PFSK-1 (cell line): ENCODE data around the gene RCN1.

ENCODE experiments used
- FOXP2 ChIP-seq: optimal IDR thresholded peaks from 2 replicates; pipeline ENCODE3; 2011; ENCODE audit warnings: borderline replicate concordance, control low read depth, inconsistent platforms; ENCODE audit not compliant: insufficient read depth; ENCODE audit errors: extremely low read length, extremely low read depth
- POLR2AphosphoS5 ChIP-seq: IDR thresholded peaks from 2 replicates; pipeline ENCODE4 v1.6.1; 2012; ENCODE audit warnings: low read depth, mild to moderate bottlenecking, control low read depth, low read length, moderate library complexity
- SIN3A ChIP-seq: IDR thresholded peaks from 2 replicates; pipeline ENCODE4 v1.6.1; 2012; ENCODE audit warnings: mild to moderate bottlenecking, low read length, moderate library complexity, borderline replicate concordance; ENCODE audit not compliant: insufficient read depth
- TAF1 ChIP-seq: IDR thresholded peaks from 2 replicates; pipeline ENCODE4 v1.6.1; 2012; ENCODE audit warnings: low read length, control low read depth, borderline replicate concordance; ENCODE audit not compliant: insufficient read depth
- TF ChIP-seq, protein P1 (sequence below), 2 experiments: IDR thresholded peaks; 2 replicates each; pipeline versions ENCODE4 v1.6.1 to v1.8.0; 2011 to 2012; ENCODE audit warnings: low read depth in 2 of 2, low read length in 2 of 2, control low read depth in 1 of 2, inconsistent platforms in 1 of 2, mild to moderate bottlenecking in 1 of 2, moderate library complexity in 1 of 2; ENCODE audit not compliant: insufficient read depth in 1 of 2

Gene RCN1

DNA sequence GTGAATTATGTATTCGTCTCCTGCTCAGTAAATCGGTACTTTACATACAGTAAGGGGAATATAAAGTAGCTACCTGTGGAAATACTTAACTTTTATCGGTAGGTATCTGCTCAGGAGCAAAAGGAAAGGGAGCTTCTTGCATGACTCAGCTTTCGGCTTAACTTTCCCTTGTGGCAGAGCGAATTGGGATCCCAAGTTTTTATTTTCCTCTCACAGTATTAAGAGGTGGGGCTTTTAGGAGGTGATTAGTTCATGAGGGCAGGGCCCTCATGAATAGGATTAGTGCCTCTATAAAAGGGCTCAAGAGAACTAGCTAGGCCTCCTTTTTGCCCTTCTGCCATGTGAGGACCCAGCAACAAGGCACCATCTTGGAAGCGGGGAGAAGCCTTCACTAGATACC, 18.7 kb downstream of the RCN1 start:
- TF ChIP-seq, protein P1, sequence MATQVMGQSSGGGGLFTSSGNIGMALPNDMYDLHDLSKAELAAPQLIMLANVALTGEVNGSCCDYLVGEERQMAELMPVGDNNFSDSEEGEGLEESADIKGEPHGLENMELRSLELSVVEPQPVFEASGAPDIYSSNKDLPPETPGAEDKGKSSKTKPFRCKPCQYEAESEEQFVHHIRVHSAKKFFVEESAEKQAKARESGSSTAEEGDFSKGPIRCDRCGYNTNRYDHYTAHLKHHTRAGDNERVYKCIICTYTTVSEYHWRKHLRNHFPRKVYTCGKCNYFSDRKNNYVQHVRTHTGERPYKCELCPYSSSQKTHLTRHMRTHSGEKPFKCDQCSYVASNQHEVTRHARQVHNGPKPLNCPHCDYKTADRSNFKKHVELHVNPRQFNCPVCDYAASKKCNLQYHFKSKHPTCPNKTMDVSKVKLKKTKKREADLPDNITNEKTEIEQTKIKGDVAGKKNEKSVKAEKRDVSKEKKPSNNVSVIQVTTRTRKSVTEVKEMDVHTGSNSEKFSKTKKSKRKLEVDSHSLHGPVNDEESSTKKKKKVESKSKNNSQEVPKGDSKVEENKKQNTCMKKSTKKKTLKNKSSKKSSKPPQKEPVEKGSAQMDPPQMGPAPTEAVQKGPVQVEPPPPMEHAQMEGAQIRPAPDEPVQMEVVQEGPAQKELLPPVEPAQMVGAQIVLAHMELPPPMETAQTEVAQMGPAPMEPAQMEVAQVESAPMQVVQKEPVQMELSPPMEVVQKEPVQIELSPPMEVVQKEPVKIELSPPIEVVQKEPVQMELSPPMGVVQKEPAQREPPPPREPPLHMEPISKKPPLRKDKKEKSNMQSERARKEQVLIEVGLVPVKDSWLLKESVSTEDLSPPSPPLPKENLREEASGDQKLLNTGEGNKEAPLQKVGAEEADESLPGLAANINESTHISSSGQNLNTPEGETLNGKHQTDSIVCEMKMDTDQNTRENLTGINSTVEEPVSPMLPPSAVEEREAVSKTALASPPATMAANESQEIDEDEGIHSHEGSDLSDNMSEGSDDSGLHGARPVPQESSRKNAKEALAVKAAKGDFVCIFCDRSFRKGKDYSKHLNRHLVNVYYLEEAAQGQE (IDR thresholded peaks at IDR 0.05; ENCODE audit: insufficient read depth in 1 of 2, low read depth in 2 of 2, low read length in 2 of 2): no peak
- no peak for TF ChIP-seq TAF1
- no peak for TF ChIP-seq POLR2AphosphoS5
- TF ChIP-seq FOXP2: no peak
- TF ChIP-seq SIN3A: no peak

DNA sequence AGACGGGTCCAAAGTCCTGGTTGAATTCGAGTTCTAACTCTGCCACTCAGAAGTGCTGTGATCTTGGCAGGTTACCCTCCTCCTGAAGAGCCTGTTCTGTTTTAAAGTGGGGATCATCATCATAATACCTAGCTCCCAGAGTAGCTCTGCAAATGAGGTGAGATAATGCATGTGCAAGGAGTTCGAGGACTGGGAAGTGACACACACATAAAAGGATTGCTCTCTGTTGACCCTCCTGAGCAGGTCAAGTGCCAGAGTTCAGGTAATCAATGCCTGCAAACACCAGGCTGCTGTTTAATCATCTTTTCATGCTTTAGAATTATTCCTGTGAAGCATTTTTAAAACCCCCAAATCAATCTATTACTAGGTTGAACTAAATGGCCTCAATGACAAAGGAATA, 19.9 kb downstream of the RCN1 start:
- TF ChIP-seq FOXP2 (no peak), POLR2AphosphoS5 (no peak), SIN3A (no peak), TAF1 (no peak)
- TF ChIP-seq, protein P1 (IDR thresholded peaks at IDR 0.05; ENCODE audit: insufficient read depth in 1 of 2, low read depth in 2 of 2, low read length in 2 of 2): no peak

DNA sequence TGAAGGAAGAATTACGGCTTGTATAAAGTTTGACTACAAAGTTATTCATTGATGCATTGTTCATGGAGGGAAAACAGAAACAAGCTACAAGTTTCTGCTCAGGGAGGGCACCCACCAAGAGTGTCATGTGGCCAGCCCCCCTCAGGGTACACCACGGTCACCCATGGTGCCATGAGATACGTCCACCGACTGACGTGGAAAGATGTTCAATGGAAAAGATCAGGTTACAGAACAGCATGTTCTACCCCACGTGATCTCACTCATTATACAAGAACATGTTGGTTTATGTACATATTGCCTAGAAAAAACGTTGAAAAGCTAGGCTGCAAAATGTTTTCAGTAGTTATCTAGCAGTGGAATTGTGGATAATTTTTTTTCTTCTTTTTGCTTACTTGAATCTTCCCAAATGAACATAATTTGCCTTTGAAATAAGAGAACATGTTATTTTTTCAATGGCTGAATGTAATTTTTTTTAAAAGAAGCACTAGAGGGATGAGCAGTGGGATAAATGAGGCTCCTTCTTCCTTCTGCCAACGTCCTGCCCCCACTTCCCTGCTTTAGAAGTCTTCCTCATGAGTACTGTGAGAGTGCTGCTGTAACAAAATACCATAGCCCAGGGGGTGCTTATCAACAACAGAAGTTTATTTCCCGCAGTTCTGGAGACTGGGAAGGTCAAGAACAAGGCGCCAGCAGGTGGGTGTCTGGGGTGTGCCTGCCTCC, 22.5 kb downstream of the RCN1 start:
- TF ChIP-seq SIN3A (no peak), FOXP2 (no peak), TAF1 (no peak), POLR2AphosphoS5 (no peak)
- TF ChIP-seq, protein P1 (IDR thresholded peaks at IDR 0.05; ENCODE audit: insufficient read depth in 1 of 2, low read depth in 2 of 2, low read length in 2 of 2): no peak

DNA sequence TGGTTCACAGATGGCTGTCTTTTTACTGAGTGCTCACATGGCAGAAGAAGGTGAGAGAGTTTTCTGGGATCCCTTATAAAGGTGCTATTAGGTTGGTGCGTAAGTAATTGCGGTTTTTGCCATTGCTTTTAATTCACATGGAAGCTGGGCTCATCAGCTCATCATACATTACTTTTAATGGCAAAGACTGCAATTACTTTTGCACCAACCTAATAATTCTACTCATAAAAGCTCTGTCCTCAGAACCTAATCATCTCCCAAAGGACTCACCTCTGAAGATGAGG, 23.0 kb downstream of the RCN1 start:
- TF ChIP-seq POLR2AphosphoS5 (no peak), FOXP2 (no peak), SIN3A (no peak), TAF1 (no peak)
- TF ChIP-seq, protein P1 (IDR thresholded peaks at IDR 0.05; ENCODE audit: insufficient read depth in 1 of 2, low read depth in 2 of 2, low read length in 2 of 2): no peak
